ENCODE results near the gene ZNF652.

Gene ZNF652

GRCh38 chr17:49338883-49339282 is 23.2 kb downstream of the ZNF652 start:
- DNase-seq (ENCODE audit: low read depth): no peak
- no peak overlapping the region for H3K4me3 ChIP-seq (ENCODE audit: low read depth, low read length)

GRCh38 chr17:49337884-49338283 is 24.2 kb downstream of the ZNF652 start:
- no peak for DNase-seq (ENCODE audit: low read depth)
- H3K4me3 ChIP-seq (ENCODE audit: low read depth, low read length): no peak overlapping the region
- TF ChIP-seq CTCF (IDR thresholded peaks at IDR 0.05; ENCODE audit: control insufficient read depth, extremely low read depth, insufficient read depth): no peak

More at GRCh38 chr17:49338883-49339282, 23.2 kb downstream of the ZNF652 start:
- no peak for TF ChIP-seq CTCF (IDR thresholded peaks at IDR 0.05; ENCODE audit: control insufficient read depth, extremely low read depth, insufficient read depth)

DNA sequence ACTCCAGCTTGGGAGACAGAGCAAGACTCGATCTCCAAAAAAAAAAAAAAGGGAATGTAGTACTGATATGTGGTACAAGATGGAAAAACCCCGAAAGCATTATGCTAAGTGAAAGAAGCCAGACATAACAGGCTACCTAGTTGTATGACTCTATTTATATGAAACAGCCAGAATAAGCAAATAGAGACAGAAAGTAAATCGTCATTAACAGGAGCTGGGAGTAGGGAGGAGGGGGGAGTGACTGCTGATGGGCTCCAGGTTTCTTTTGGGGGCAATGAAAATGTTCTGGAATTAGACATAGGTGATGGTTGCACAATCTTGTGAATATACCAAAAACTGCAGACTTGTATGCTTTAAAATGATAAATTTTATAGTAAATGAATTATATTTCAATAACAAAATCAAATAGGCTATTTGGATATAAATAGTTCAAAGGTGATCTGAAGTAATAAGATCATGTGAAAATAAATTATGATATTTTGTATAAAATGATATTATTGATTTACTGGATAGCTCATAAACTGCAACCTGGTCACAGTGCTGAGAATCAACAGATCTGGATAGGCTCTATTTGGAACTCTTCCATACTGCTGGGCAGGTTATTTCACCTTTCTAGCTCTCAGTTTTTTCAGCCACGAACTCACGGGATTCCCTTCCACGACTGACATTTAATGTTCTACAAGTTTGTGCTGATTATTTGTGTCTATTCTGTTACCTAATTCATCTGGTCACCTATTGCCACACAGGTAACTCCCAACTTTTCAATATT is 27.1 kb downstream of the ZNF652 start:
- no peak for TF ChIP-seq CTCF (IDR thresholded peaks at IDR 0.05; ENCODE audit: control insufficient read depth, extremely low read depth, insufficient read depth)

DNA sequence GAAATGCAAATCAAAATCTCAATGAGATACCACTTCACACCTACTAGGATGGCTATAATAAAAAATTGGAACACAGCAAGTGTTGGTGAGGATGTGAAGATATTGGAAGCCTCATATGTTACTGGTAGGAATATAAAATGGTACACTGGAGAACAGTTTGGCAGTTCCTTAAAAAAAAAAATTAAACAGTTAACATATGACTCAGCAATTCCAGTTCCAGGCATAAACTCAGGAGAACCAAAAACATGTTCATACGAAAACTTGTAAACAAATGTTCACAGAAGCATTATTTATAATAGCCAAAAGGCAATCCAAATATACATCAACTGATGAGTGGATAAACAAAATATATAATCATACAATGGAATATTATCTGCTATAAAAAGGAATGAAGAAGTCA is 28.2 kb downstream of the ZNF652 start:
- no peak for TF ChIP-seq CTCF (IDR thresholded peaks at IDR 0.05; ENCODE audit: control insufficient read depth, extremely low read depth, insufficient read depth)
- no peak overlapping the region for H3K4me3 ChIP-seq (ENCODE audit: low read depth, low read length)
- no peak for DNase-seq (ENCODE audit: low read depth)

More for the DNA sequence above, 27.1 kb downstream of the ZNF652 start:
- DNase-seq (ENCODE audit: low read depth): no peak
- H3K4me3 ChIP-seq (ENCODE audit: low read depth, low read length): no peak overlapping the region

GRCh38 chr17:49327835-49328784 is 33.9 kb downstream of the ZNF652 start:
- H3K4me3 ChIP-seq (ENCODE audit: low read depth, low read length): no peak overlapping the region
- DNase-seq (ENCODE audit: low read depth): no peak
- TF ChIP-seq CTCF (IDR thresholded peaks at IDR 0.05; ENCODE audit: control insufficient read depth, extremely low read depth, insufficient read depth): no peak

GRCh38 chr17:49325980-49326379 is 36.1 kb downstream of the ZNF652 start:
- no peak for DNase-seq (ENCODE audit: low read depth)
- TF ChIP-seq CTCF (IDR thresholded peaks at IDR 0.05; ENCODE audit: control insufficient read depth, extremely low read depth, insufficient read depth): no peak
- H3K4me3 ChIP-seq (ENCODE audit: low read depth, low read length): no peak overlapping the region
